Activated CD4-positive, alpha-beta T cell treated with anti-CD3 and anti-CD28 coated beads, Interleukin-2, amount 50 U/mL, for 4 hours (primary cell): ENCODE results near the gene NDUFA13.

Experiments used
- DNase-seq, 2 experiments: peaks; one replicate each; pipeline ENCODE4 v3.0.0-alpha.2; 2020

The NDUFA13 gene

GRCh38 chr19:19489804-19490204, 26.2 kb upstream of the NDUFA13 start:
- no peak for DNase-seq

DNA sequence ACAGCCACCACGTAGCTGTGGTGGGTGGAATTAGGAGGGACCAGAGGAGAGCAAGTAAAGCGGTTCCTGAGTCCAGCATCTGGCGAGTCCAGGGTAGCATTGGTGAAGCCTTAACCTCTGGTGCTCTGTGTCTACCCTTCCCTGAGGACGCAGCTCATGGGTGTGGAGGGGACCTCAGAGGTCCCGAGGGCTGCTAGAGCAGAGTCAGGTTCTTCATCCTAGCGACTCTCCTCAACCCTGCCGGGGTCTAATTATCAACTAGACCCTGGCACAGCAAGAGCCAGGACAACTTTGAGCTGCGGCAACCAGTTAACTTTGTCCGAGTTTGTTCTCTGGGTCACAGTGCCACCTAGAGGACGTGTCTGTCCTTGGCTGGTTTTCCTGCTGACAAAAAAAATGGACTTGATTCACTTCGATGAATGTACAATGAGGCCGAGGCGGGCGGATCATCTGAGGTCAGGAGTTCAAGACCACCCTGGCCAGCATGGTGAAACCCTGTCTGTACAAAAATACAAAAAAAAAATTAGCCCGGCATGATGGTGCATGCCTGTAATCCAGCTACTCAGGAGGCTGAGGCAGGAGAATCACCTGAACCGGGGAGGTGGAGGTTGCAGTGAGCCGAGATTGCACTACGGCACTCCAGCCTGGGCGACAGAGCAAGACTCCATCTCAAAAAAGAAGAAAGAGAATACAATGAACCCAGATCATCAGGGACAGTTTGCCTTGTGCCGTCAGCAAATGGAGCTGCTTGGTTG, 25.6 kb upstream of the NDUFA13 start:
- DNase-seq = peak; percentile 77 to 80

- no peak for DNase-seq
These were observed 24.6 kb upstream of the NDUFA13 start for GRCh38 chr19:19491321-19492025.

DNA sequence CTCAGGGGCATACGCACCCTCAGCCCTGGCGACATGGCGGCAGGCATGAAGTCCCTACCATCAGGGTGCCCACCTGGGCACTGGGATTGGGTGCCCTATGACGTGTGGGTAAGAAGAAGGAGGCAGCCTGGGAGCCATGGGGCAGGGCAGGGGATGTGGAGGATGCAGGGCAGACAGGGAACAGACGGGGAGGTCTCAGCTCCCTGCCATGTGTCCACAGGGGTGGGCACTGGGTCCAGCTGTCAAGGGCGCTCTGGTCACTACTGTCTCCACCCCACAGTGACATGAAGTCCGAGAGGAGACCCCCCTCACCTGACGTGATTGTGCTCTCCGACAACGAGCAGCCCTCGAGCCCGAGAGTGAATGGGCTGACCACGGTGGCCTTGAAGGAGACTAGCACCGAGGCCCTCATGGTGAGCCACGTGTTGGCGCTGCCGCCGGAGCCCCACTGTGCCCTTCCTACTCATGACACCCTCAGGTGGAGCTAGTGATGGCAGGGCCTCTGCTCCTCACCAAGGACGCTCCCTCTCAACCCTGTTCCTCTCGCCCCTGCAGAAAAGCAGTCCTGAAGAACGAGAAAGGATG, 23.9 kb upstream of the NDUFA13 start:
- no peak for DNase-seq

DNA sequence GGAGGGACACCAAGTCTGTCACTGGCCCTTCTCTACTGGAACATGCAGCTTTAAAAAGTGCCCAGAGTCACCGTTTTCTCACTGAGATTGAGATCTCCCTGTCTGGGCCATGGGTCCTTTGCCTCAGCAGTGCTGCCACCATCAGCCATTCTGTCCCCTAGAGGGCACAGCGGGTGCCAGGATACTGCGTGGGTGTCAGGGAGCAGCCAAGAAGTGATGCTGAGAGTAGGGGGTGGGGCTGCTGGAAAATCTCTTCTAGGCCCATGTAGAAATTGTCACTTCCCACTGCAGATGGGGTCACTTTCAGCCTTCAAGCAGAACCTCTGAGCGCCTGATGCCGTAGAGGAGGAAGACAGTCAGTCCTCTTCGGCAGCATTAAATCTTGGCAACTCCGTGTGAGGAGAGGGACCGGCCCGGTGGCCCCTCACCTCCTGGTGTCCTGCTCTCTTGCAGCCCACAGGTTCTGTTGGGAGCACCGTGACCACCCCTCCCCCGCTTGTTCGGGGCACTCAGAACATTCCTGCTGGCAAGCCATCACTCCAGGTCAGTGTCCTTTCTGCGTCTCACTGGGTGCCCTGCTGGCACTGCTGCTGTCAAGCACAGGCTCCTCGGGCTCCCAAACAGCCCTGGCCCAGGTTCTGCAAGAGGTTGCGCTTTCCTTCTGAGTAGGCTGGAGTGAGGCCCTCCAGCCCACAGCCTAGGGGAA, 22.0 kb upstream of the NDUFA13 start:
- DNase-seq = no peak

GRCh38 chr19:19495614-19496603, 20.1 kb upstream of the NDUFA13 start:
- no peak for DNase-seq

- no peak for DNase-seq
These were observed 17.6 kb upstream of the NDUFA13 start for GRCh38 chr19:19498255-19498991.

- DNase-seq = no peak
These were observed 16.6 kb upstream of the NDUFA13 start for GRCh38 chr19:19499272-19499995.

GRCh38 chr19:19500975-19501644, 14.9 kb upstream of the NDUFA13 start:
- DNase-seq = no peak

DNA sequence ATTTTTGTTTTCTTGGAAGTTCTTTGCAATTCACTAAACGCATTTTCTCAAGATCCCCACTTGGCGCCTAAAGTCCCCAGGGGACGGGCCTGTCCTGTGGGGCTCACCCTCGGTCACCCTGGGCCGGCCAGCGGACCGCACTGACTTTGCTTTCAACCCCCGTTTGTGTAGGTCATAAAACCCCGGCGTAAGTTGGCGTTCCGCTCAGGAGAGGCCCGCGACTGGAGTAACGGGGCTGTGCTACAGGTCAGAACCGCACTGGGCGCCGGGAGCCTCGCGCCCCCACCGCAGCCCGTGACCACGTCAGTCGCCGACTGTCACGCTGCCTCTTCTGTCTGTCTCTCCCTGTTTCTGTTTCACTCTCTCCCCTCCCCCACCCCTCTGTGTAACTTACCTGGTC, 14.2 kb upstream of the NDUFA13 start:
- no peak for DNase-seq

DNA sequence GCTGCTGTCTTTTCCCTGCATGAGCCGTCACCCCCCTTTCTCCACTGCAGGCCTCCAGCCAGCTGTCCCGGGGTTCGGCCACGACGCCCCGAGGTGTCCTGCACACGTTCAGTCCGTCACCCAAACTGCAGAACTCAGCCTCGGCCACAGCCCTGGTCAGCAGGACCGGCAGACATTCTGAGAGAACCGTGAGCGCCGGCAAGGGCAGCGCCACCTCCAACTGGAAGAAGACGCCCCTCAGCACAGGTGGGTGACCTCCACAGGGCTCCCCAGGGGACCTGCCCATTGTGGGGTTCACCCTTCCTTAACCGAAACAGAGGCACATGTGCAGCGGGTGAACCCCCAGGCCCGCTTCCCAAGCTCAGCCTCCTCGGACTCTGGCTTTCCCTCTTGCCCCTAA, 13.7 kb upstream of the NDUFA13 start:
- DNase-seq = no peak

DNA sequence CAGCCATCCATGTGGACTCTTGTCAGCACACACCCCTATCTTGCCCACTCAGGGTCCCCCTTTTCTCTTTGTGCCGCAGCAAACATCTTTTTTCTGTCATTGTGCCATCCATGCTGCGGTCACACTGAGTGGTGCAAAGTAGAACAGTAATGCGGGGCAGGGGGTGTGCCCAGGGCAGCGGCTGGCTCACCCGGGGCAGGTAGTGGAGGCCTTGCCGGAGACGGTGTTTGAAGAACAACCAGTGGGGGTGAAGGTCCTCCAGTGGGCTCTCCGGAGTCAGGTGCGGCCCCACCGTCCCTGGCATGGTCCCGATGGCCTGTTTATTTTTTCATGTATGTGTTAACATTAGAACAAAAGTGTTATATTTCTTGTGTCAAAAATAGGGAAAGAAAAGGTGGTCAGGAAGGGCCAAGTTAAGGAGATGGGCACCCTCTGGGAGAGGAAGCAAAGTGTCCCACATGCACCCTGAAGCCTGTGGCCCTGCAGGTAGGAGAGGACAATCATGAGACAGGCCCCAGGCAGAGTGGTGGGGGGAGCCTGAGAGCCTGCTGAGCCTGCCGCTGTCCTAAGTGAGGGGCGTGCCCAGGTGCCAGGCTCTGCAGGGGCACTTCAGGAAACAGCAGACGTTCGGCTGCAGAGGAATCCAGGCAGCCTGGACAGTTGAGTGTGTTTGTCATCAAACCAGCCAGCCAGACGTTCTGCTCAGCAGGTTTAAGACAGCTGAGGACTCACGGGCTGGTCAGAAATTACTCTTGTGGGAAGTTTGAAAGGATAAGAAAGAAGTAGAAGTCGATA, 13.0 kb upstream of the NDUFA13 start:
- no peak for DNase-seq

DNA sequence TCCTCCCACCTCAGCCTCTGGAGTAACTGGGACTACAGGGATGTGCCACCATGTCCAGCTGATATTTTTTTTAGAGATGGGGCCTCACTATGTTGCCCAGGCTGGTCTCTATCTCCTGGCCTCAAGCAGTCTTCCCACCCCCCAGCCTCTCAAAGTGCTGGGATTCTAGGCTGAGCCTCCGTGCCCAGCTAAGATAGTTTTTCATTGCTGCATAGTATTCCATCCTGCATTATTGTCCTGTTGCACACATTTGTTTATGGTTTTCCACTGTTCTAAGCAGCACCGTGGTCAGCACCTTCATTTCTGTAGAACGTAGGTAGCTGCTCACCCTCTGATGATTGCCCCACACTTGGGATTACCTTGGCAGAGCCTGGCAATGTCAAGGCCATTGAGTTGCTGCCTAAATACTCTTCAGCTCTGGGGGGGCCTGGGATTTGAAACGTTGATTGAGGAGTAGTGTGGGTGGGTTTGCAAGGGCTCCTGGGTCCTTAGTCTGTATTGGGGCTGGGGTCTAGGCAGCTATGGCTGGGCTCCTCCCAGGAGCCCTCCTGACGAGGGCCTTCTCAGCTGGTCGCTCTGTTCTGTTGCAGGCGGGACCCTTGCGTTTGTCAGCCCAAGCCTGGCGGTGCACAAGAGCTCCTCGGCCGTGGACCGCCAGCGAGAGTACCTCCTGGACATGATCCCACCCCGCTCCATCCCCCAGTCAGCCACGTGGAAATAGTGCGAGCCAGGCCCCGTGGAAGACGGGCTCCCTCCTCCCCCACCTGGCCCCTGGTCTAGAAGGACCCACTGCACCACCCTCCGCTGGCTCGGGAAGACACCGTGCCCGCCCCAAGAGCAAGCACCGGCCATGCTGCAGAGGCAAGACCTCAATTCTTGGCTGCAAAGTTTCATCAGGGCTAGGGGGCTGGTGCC, 11.0 kb upstream of the NDUFA13 start:
- no peak for DNase-seq

- no peak for DNase-seq
These were observed 10.2 kb upstream of the NDUFA13 start for GRCh38 chr19:19505669-19506326.

DNA sequence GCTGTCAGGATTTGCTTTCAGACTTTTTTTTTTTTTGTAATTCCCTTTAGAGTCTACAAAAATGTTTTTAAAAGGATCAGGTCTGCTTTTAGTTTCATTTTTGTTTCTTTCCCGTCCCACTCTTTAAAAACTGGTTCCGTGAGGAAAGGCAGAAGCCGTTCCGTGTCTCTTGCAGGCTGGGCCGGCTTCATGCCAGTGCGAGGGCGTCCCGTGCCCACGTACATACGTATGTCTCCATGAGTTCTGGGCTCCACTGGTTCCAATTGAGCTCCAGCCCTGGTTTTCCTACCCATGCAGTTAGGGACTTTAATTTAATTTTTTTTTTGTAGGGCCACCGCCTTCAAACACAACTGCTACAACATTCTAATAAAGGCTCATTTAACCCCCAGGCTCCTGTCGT, 9.4 kb upstream of the NDUFA13 start:
- no peak for DNase-seq

- no peak for DNase-seq
These were observed 8.7 kb upstream of the NDUFA13 start for GRCh38 chr19:19507354-19507753.

- DNase-seq = no peak
These were observed 7.8 kb upstream of the NDUFA13 start for GRCh38 chr19:19508217-19508616.

DNA sequence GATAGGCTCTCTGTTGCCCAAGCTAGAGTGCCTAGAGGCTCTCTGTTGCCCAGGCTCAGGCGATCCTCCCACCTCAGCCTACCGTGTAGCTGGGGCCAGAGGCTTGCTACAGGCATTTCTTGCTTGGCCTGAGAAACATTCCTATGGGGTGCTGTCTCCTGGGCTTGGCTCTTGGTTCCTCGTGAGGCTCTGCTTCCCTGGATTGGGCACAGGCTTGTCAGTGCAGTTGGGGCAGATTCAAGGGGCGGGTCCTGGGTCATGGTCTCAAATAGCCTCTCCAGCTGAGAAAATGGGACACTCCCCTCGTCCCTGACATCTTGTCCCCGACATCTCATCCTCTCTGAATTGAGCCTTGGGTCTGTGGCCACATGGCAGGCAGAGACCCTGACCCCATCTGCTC, 5.6 kb upstream of the NDUFA13 start:
- DNase-seq = no peak
